Kidney glomerular epithelial cell (primary cell): Measurements from ENCODE around the gene LRRC45.

ENCODE experiments used
- DNase-seq: peaks from one replicate; lab custom pipeline; 2025; lab: John Stamatoyannopoulos, UW

Gene LRRC45

DNA sequence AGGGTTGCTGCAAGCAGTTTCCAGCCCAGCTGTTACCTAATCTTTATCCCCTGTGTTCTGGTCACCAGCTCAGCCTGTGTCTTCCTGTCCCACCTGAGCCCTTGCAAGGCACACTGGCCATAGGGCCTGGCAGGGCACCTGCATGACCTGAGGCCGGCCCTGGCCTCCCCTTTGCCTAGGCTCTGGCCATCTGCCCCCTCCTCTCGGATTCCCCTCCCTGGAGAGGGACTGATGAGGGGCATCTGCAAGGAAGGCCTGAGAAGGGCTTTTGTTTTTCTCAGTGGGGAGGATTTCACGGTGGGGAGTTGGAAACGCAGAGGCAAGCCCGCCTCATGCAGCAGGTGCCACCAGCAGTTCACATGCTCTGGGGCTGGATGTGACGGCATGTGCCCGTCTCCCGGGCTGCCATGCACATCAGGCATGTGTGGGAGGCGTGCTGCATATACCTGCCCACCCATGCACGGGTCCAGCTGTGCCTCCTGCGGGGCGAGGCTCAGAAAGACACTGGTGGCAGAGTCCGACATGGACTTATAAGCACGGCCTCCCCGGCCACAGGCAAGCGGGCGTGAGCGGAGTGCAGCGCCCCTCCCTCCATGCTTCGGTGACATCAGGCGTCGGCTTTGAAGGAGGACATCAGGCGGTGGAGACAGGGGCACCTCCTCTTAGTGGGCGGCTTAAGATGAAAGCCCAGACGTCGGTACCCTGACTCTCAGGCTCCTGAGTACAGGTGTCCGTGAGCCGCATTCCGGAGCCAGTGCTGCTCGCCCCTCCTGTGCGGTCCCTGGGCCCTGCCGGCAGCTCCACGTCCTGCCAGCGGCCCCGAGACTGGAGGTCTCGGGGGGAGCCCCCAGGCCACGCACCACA lies 29.1 kb upstream of the LRRC45 start:
- no peak for DNase-seq

DNA sequence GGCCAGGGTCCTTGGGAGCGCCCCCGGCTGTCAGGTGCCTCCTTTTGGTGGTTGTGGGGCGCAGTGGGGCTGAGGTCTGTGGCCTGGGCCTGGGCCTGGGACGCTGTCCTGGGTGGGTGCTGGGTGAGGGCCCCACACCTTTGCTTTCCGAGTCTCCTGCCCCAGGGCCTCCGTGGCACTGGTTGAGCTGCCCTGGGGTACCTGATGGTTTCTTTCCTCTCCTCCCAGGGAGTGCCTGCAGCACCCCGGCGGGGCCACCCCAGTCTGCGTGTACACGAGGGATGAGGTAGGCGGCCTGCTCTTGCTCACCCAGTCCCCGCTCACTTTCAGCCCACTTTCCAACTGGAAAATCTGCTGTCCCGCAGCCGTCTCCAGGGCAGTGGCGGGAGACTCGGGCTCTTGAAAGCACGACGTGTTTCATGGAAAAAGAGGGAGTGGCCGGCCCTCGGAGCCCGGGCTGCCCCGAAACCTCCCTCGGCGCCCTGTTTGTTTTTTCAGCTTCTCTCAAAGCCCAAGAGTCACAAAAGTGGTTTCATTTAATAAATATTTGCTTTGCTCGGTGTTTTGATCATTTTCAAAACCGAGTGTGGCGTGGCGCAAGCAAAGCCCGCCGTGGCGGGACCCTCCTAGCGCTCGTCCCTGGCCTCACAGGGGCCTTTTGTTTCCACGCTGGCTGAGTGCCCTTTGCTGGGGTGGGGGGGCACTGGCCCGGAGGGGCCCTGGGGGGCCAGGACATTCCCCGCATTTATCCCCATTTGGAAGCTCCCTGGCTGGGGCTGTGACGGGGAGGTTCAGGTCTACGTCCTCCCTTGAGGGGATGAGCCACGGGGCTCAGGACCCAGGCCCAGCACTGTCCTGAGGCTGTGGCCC lies 28.3 kb upstream of the LRRC45 start:
- no peak for DNase-seq

DNA sequence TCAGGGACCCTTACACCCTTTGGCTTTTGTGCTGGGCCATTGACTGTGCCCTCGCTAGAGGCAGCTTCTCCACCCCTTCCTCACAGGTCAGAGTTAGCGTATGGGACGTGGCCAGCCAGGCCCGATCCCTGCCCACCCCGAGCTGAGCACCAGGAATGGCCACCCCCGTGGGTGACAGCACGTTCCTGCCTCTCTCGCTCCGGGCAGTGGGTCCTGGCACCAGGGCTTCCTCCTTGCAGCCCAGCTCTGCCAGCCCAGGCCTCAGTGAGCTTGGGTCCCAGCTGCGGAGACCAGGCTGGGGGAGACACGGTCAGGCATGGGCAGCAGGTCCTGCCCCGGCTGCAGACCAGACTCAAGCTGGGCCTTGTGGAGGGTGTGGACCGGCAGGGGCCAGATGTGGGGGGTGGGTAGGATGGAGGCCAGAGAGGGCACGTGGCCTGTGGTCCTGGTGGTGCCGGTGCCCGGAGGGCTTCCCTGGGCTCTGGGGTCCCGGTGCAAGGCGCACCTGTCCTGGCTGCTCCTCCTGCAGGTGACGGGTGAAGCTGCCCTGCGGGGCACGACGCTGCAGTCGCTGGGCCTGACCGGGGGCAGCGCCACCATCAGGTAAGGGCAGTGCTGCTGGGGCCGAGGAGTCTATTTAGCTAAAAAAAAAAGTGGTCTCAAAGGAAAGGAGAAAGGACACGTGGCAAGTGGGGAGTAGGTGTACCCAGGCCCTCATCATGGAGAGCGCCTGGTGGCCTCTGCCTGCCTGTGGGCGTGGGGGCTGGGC lies 27.5 kb upstream of the LRRC45 start:
- no peak for DNase-seq

DNA sequence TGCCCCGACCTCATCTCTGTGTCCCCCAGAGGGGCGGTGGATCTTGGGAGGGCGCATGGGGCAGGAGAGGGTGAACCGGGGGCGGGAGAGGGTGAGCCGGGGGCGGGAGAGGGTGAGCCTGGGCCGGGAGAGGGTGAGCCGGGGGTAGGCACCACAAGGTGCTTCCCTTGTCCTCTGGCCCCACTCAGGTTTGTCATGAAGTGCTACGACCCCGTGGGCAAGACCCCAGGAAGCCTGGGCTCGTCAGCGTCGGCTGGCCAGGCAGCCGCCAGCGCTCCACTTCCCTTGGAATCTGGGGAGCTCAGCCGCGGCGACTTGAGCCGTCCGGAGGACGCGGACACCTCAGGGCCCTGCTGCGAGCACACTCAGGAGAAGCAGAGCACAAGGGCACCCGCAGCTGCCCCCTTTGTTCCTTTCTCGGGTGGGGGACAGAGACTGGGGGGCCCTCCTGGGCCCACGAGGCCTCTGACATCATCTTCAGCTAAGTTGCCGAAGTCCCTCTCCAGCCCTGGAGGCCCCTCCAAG lies 26.8 kb upstream of the LRRC45 start:
- no peak for DNase-seq

DNA sequence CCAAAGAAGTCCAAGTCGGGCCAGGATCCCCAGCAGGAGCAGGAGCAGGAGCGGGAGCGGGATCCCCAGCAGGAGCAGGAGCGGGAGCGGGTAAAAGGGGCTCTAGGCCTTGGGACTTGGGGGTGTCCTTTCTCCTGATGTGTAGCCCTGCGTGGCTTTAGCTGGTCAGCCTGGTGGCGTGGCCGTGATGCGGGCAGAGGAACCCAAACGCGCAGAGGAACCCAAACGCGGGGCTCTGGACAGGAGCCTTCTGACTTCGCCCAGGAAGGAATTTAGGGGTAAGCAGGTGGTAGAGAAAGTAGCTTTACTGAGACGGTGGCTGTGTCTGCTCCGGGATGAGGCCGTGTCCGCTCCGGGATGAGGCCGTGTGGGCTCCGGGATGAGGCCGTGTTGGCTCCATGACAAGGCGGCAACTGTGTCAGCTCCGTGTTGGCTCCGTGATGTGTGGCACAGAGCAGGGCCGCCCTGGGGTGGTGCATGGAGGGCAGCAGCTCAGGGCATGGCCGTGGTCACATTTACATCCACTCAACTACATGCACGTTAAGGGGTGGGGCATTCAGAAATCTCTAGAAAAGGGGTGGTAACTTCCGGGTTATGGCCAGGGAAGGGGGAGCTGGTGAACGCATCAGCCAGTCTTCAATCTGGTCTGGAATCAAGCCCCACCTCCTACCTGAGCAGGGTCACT lies 26.2 kb upstream of the LRRC45 start:
- DNase-seq = no peak

DNA sequence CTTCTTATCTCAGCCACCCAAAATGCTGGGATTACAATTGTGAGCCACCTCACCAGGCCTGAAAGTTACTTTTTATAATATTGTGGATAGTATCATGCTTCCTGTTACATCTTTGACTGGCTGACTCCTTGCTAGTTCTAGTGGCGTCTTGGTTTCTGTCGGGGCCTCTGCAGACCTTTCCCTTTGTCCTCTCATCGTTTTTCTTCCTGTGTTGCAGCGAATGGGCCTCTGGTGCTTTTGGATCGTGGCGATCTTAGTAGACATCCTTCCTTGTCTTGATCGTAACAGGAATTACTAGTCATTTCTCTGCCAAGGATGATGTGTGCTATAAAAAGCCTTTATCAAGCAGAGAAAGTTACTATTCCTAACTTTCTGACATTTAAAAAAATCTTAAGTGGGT lies 24.9 kb upstream of the LRRC45 start:
- DNase-seq = no peak

DNA sequence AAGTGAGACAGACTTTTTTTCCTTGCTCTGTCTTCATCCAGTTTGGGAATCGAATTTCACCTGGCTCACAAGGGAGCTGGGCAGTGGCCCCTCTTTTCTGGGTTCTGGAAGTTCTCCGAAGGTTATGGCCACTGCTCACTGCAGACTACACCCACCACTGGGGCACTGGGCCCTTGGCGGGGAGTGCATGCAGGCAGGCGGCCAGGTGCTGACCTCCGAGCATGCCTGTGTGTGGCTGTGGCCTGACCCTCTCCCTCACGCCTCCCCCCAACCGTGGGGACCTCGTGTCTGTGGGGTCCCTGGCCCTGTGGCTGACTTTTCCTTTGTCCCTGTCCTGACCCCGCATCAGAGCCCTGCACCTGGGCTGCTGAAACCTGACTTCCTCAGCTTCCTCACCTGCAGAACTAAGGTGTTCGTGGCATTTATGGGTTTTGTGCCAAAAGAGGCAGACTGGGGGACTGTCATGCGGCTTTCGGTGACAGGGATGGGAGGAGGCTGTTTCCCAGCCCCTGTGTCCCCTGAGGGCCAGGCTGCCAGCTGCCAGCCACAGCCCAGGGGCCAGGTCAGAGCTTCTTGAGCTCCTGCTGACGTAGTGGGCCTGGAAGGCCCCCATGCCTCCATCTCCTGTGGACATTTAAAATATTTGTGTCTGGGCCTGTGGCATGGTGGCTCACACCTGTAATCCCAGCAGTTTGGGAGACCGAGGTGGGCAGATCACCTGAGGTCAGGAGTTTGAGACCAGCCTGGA lies 24.2 kb upstream of the LRRC45 start:
- no peak for DNase-seq

DNA sequence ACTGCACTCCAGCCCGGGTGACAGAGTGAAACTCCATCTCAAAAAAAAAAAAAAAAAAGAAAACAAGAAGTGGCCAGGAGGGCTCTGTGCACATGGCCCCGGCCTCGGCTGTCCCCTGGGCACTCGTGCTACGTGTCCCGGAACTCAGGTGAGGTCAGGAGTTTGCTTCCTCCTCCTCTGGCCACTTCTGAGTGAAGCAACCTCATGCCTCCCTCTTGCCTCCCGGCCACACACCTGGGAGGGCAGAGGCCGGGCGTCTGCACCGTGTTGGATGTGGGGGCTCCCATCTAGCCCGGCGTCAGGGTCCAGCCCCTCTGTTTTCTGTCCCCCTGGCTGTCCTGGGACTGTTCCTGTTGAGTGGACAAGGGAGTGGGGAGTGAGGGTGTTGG lies 23.5 kb upstream of the LRRC45 start:
- DNase-seq = no peak

DNA sequence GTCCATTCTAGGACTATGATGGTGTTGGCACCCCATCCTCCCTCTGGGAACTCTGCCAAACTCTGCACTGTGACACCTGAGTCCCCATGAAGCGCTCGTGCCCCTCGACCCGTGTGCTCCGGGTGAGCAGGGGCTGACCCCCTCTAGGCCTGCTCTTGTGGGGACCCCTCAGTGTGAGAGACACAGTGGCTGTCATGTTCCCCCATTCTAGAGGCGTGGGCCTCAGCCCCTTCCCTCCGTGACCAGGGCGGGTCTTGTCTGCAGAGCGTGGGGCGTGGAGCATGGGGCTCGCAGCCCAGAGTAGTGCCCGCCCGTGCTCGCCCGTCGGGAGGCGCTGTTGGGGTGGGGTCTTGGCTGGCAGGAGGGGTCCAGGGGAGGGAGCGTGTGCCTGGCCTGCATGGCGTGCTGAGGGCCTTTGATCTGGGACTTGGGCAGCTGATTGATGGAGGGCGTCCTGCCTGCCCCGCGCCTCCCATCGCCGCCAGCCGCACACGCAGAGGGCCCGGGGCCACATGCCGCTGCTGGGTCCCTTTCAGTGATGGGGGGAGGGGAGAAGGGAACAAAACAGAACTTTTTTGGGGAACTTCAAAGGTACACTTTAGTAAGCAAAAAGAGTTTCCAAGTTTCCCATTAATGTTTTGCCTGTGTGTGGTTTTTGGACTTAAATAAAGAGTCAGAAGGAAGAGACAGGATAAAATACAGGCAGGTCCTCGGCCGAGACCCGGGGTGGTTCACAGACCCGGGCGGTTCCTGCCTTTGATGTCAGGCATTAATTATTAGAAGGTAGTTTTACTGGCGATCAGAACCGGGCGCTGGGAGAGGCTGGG lies 22.9 kb upstream of the LRRC45 start:
- DNase-seq = no peak

DNA sequence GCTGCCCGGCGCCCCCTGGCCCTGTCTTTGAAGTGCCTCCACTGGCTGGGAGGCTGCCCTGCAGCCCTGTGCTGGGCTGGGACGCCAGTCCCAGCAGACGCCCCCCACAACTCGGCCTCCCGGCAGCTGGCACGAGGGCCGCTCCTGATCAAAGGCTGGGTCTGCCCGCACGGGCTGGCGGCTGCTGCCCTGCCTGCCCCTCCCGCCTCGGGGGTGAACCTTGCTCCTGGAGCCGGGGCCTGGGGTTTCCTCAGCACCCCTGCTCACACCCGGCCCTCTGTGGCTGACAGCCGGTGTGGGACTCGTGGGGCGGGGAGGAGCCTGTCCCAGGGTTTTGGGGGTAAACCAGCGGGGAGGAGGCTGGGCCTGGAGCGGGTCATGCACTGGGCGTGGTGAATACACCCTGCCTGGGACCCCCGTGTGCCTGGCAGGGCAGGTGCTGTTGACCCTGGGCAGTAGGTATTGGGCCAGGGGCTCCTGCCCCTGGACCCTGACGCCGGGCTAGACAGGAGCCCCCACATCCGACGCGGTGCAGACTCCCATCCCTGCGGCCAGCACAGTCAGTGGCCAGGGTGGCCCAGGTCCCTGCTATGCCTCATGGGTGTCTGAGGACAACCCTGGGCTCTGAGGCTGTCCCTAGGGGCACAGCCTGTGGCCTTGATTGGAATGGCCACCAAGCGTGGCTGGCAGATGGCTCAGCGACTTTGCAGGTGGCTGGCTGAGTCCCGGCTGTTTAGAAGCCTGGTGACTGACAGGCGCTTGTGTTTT lies 22.1 kb upstream of the LRRC45 start:
- DNase-seq = no peak

DNA sequence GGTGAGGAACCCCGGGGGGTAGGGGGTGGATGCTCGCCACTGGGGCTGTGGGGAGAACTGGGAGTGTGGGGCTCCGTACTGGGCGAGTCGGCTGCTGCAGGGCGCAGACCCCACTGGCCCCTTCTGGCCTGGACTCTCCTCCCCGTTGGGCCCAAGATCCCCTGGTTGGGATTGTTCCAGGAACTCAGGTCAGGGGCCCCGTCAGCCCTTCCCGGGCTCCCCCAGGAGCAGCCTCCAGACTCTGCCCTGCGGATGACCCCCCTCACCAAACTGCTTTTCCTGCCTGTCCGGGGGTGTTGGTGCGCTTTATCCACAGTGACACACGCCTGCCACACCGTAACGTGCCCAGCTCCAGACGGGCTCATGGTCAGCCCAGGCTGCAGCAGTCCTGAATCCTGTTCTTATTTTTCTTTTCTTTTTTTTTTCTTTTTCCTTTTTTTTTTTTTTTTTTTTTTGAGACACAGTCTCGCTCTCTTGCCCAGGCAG lies 21.5 kb upstream of the LRRC45 start:
- DNase-seq = no peak

DNA sequence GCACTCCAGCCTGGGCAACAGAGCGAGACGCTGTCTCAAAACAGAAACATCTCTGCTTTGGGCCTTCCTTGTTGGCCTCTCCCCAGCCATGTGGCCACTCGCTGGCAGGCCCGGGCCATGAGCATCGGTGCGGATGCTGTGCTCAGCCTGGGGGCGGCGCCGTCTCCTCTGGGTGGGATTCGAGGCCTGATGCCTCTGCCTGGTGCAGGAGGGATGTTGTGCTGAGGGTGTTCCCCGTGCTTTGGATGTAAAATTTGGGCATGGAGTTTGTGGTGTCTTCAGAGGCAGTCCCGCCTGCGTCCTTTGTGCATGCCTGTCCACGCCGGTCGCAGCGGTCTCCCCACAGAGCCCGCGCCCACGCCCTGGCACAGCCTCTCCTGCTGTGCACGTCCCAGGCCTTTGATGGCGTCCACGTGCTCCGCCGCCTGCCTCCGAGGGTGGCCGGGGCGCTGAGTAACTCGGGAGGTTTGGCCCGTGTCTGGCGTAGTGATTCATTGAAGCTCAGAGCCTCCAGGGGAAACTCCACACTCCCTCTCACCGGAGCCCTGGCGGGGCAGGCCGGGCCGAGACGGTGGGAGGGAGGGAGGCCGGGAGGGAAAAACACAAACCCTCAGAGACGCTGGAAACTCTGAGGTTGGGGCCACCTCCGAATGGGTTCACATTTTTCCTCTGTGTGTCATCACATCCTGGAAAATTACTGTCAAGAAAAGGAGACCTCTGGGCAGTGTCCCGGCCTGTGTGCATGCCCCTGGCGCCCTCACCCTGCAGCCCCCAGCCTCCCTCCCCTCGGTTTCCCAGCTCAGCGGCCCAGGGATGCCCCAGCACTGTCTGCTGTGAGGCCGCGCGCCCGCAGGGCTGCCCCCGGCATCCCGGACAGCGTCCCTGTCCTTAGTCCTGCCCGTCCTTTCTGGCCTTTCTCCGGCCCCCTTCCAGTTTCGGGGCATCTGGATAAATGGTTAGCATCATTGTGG lies 19.4 kb upstream of the LRRC45 start:
- DNase-seq = peak; percentile 88

DNA sequence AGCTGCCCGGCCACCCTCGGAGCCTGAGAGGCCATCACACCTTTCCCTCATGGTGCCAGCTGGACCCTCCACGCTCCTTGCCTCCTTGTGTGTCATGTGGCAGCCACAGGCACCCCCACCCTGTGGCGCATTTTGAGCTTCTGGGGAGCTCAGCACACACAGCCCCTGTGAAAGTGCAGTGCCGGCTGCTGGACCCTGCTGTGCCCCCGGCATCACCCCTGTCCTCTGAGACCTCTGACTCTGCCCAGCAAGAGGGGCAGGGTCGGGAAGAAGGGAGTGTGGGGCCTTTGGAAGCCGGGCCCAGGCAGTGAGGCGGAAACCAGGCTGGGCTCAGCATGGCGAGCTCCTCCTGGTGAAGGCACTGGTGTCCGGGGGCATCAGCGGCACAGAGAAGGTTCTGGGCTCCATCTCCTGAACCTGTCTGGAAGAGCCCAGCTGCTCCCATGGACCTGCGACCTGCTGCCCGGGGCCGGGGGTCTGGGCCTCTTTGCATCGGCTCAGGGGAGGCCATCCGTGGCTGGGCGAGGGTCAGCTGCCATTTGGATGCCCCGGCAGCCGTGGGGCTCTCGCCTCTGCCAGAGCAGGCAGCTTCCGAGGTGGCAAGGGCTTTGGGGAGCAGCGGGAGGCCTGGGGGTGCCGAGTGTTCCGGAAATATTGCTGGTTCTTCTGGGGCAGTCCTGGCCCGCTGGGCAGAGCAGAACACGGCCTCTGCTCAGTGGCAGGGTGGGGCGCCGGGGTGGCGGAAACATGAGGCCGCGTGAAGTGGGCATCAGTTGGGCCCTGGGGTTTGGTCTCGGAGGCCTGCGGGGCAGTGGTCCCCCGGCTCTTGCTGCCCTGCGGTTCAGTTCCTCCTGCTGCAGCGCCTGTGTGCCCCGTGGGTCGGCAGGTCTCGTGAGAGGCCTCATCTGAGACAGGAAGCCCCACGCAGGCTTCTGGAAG lies 18.3 kb upstream of the LRRC45 start:
- no peak for DNase-seq

DNA sequence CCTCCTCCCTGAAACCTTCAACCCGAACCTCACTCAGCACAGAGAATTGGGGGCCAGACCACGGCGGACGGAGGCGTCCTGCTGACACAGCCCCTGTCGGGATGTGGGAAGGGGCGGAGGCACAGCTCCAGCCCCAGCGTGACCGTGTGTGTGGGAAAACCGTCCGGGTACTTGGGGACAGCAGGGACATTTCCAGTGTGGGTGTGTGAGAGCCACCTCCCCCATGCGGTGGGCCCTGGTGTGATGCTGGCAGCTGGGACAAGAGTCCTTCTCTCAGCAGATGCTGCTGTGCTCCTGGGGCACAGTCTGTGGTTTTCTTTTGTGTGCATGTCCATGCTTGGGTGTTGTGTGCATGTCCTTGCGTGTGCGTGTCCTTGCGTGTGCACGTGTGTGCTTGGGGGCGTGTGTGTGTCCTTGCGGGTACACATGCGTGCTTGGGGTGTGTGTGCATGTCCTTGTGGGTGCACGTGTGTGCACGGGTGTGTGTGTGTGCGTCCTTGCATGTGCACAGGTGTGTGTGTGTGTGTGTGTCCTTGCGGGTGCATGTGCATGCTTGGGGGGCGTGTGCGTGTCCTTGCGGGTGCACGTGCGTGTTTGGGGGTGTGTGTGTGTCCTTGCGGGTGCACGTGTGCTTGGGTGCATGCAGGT lies 17.3 kb upstream of the LRRC45 start:
- DNase-seq = no peak

DNA sequence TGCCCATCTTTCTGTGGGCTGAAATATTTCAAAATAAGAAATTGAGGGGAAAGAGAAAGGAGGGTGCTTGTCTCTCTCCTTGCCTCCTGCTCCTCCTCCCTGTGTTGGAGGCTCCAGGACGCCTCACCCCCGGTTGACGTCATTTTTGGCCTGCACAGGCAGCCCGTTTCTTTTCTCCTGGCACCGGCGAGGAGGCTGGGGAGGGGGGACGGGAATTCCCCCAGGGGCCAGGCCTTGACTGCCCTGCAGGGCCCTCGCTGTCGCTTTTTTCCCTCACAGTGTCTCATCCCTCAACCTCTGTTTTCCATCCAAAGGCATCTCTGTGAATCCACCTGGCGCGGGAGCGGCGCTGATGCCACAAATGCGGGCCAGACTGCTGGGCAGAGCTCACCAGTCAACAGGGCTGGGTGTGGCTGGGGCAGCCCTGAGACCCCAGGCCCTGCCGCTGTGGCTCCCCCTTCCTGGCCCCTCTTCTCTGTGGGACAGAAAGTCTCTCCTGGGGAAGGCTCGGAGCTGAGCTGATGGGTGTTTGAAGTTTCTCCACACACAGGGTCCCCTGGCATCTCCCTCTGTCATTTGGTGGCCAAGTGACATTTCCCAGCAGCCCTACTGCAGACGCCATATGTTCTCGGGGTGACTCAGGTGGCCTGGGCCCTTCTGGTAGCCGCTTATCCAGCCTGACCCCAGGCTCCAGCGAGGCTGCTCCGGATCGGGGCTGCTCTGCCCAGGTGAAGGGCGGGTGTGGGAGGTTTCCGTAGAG lies 16.5 kb upstream of the LRRC45 start:
- DNase-seq = peak; percentile 7

DNA sequence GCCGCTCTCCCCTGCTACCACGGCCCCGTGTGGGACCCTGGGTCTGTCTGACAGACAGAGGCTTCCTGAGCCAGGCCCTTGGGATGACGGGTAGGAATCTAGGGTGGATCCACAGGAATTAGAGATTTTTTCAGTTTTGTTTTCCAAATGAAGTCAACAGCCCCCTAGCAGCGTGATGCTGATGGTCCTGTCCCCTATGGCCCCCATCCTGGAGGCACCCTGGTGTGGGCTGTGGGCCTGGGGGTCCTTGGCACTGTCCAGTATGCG lies 15.9 kb upstream of the LRRC45 start:
- no peak for DNase-seq
